Suppressor macrophage (primary cell): ENCODE data around the gene CRISP2.

Experiments
- DNase-seq, 4 experiments: peaks; one replicate each; pipeline ENCODE4 v3.0.0-alpha.2; 2020 to 2022

The CRISP2 gene

GRCh38 chr6:49653942-49654341, 59.4 kb downstream of the CRISP2 start:
- DNase-seq, result no peak

GRCh38 chr6:49653438-49653837, 59.9 kb downstream of the CRISP2 start:
- no peak for DNase-seq

GRCh38 chr6:49651239-49651638, 62.1 kb downstream of the CRISP2 start:
- DNase-seq, result no peak

- no peak for DNase-seq
Measured at GRCh38 chr6:49649988-49650387, 63.4 kb downstream of the CRISP2 start.

GRCh38 chr6:49648036-49648435, 65.3 kb downstream of the CRISP2 start:
- no peak for DNase-seq

- DNase-seq, result no peak
Measured at GRCh38 chr6:49647476-49647875, 65.9 kb downstream of the CRISP2 start.

GRCh38 chr6:49646942-49647341, 66.4 kb downstream of the CRISP2 start:
- no peak for DNase-seq

- no peak for DNase-seq
Measured at GRCh38 chr6:49646130-49646824, 67.1 kb downstream of the CRISP2 start.

GRCh38 chr6:49645139-49645538, 68.2 kb downstream of the CRISP2 start:
- no peak for DNase-seq
